Aorta (tissue), 5 donors: Measurements from ENCODE around the gene HNRNPL. TPM values are rescaled to one million over a fixed set of nuclear protein-coding genes. Genes with fewer than 3 reads are reported as not detected.
A peak's percentile ranks its signal among the peaks of the same experiment; 100 is the strongest.

Experiments
- ATAC-seq: fragments of 200-7000 bp; cut with Tn5 transposase; one replicate; pipeline ENCODE4 v1.9.1; 2022; ENCODE audit warnings: moderate library complexity; ENCODE audit not compliant: low FRiP score
- DNase-seq, 2 donors: peaks; one replicate each; pipeline ENCODE4 v3.0.0-alpha.2; 2020
- H3K27ac ChIP-seq, 2 donors: one replicate each; pipeline ENCODE4 v1.5.1; 2013; ENCODE audit warnings: low read length in 2 of 2, mild to moderate bottlenecking in 2 of 2, moderate library complexity in 2 of 2, control low read depth in 1 of 2, inconsistent platforms in 1 of 2, low read depth in 1 of 2
- H3K27me3 ChIP-seq, 2 donors: one replicate each; pipeline ENCODE4 v1.6.1; 2013; ENCODE audit warnings: control low read depth in 1 of 2, low read length in 1 of 2, mild to moderate bottlenecking in 1 of 2, moderate library complexity in 1 of 2; ENCODE audit not compliant: insufficient read depth in 2 of 2, control insufficient read depth in 1 of 2
- H3K36me3 ChIP-seq, 2 donors: one replicate each; pipeline ENCODE4 v1.6.1; 2013; ENCODE audit warnings: control low read depth in 1 of 2, low read length in 1 of 2, mild to moderate bottlenecking in 1 of 2; ENCODE audit not compliant: insufficient read depth in 2 of 2, control insufficient read depth in 1 of 2
- H3K4me1 ChIP-seq, 2 donors: one replicate each; pipeline ENCODE4 v1.6.1; 2013; ENCODE audit warnings: low read length in 2 of 2, control low read depth in 1 of 2, mild to moderate bottlenecking in 1 of 2, moderate library complexity in 1 of 2; ENCODE audit not compliant: insufficient read depth in 2 of 2, control insufficient read depth in 1 of 2
- H3K4me3 ChIP-seq, 2 donors: one replicate each; pipeline ENCODE4 v1.5.1; 2013; ENCODE audit warnings: low read length in 2 of 2, control low read depth in 1 of 2, mild to moderate bottlenecking in 1 of 2
- H3K9me3 ChIP-seq: one replicate; pipeline ENCODE4 v1.6.1; 2013; ENCODE audit warnings: mild to moderate bottlenecking, low read length; ENCODE audit not compliant: control insufficient read depth
- WGBS, 2 donors: extraction: QIAGEN DNeasy Blood & Tissue Kit; methylation state at CpG; one replicate each; pipeline ENCODE4 v1.1.7; 2013; 5-methylcytosine and 5-hydroxymethylcytosine counted together
- intact Hi-C, 2 donors: fragments of 100-400 bp; cut with DNase I; formaldehyde crosslinking; loops; one replicate each; pipeline versions ENCODE4 v1.14.2 to v1.15.0; 2022
- long read RNA-seq, 2 donors: library from polyadenylated mRNA; unstranded; transcript quantifications; one replicate each; pipeline ENCODE4 v2.0.0, GENCODE V29; 2020 to 2021
- polyA plus RNA-seq, 2 donors: library from polyadenylated mRNA; stranded (reverse); fragments of 200-250 nt; gene quantifications; one replicate each; pipeline ENCODE4 v1.2.3, GENCODE V29; 2013
- total RNA-seq, 2 donors: library from RNA; stranded (reverse); fragmentation: NEBNext Ultra II Directional; extraction: Animal tissue kit (Norgen Biotek cat#: 25700); gene quantifications; one replicate each; pipeline ENCODE4 v1.2.1, GENCODE V29; 2021
- donor health status: healthy with polysubstance abuse.
- donor health status: Bipolar disorder and iron deficiency.
- donor health status: DM: no; HTN: no; CAD: no.
- donor health status: DM: no; HTN: no; CAD: no.
- donor health status: DM: yes; HTN: yes; CAD: no.

Gene HNRNPL
- total RNA-seq, result 100 to 1,000 TPM; 220 TPM
- polyA plus RNA-seq, result 100 to 1,000 TPM in 1 of 2 donors, 10 to 100 TPM in 1; 83.3 to 150 TPM
- long read RNA-seq, donor 1, transcript HNRNPL-211 (6 exons, 1,127 nt), result major isoform, 8 of 39 reads
- long read RNA-seq, donor 1, transcript HNRNPL-210 (13 exons, 1,633 nt), result minor isoform, 5 of 39 reads
- long read RNA-seq, donor 1, partial matches to known transcripts, result 11 of 39 reads
- long read RNA-seq, donor 1, other reads (novel, unspliced or antisense), result 12 of 39 reads
- long read RNA-seq, donor 2, transcript HNRNPL-201 (13 exons, 2,471 nt), result major isoform, 75 of 140 reads
- long read RNA-seq, donor 2, transcript HNRNPL-206 (6 exons, 3,094 nt), result minor isoform, 9 of 140 reads
- long read RNA-seq, donor 2, partial matches to known transcripts, result 39 of 140 reads
- long read RNA-seq, donor 2, other reads (novel, unspliced or antisense), result 13 of 140 reads

GRCh38 chr19:38849860-38850435, at the start of gene HNRNPL:
HNRNPL (minus strand) TSS chr19:38849986; CDS start chr19:38849966, 20 bp downstream.
- H3K36me3 ChIP-seq, result peaks cover 0 to 7% of the 10 kb centered on the region in 2 donors
- peak; percentile 91 for ATAC-seq
- no peaks in the 10 kb centered on the region for H3K27me3 ChIP-seq
- no peaks in the 10 kb centered on the region for H3K4me1 ChIP-seq
- peak within 1 kb of the TSS; percentile 92 to 99 for H3K27ac ChIP-seq
- intact Hi-C loops, result loop anchor here in 1 of 2 donors (1.0 to 5.0 kb wide), 5 partner anchors 15 to 513 kb away; partner anchors contain the start of genes ACTN4, CATSPERG, EIF3K and MAP4K1
- H3K9me3 ChIP-seq, result no peaks in the 10 kb centered on the region
- 0% methylated on average over 34 to 50 of the region's 50 CpGs for WGBS, 2 donors
- peak within 1 kb of the TSS; percentile 78 to 97 for H3K4me3 ChIP-seq
- DNase-seq, result peak; percentile 99

GRCh38 chr19:38898788-38899446, 49.1 kb upstream of the HNRNPL start:
- Histone ChIP-seq H3K9me3 (no peaks in the 10 kb centered on the region), H3K27ac (peak overlapping the region in 1 of 2 donors; percentile 1), H3K36me3 (no peaks in the 10 kb centered on the region), H3K4me3 (peak overlapping the region; percentile 56 to 64), H3K4me1 (no peaks in the 10 kb centered on the region), H3K27me3 (no peaks in the 10 kb centered on the region)
- ATAC-seq, result peak; percentile 2
- WGBS, 2 donors, result 4 to 5% methylated on average over 24 to 25 of the region's 25 CpGs
- intact Hi-C loops, result no loop called here
- no peak for DNase-seq

GRCh38 chr19:38894968-38895367, 45.2 kb upstream of the HNRNPL start:
- H3K27me3 ChIP-seq, result no peaks in the 10 kb centered on the region
- ATAC-seq (no peak), DNase-seq (no peak)
- 81 to 84% methylated on average over 9 of the region's 9 CpGs for WGBS, 2 donors
- no peaks in the 10 kb centered on the region for H3K4me1 ChIP-seq
- H3K36me3 ChIP-seq, result peaks cover 0 to 2% of the 10 kb centered on the region in 2 donors
- no peaks in the 10 kb centered on the region for H3K9me3 ChIP-seq
- intact Hi-C loops, result no loop called here
- H3K27ac ChIP-seq, result no peak overlapping the region
- no peak overlapping the region for H3K4me3 ChIP-seq

- Histone ChIP-seq H3K27ac (no peak overlapping the region), H3K4me1 (no peaks in the 10 kb centered on the region), H3K4me3 (no peak overlapping the region), H3K9me3 (no peaks in the 10 kb centered on the region), H3K27me3 (no peaks in the 10 kb centered on the region), H3K36me3 (peaks cover 0 to 6% of the 10 kb centered on the region in 2 donors)
- no peak for ATAC-seq
- DNase-seq, result no peak
- 94 to 97% methylated on average over 14 of the region's 14 CpGs for WGBS, 2 donors
- intact Hi-C loops, result no loop called here
These were observed 43.6 kb upstream of the HNRNPL start for GRCh38 chr19:38893341-38893771.

- Histone ChIP-seq H3K4me3 (no peak overlapping the region), H3K36me3 (peaks cover 0 to 6% of the 10 kb centered on the region in 2 donors), H3K4me1 (no peaks in the 10 kb centered on the region), H3K27ac (no peak overlapping the region), H3K27me3 (no peaks in the 10 kb centered on the region), H3K9me3 (no peaks in the 10 kb centered on the region)
- intact Hi-C loops, result no loop called here
- WGBS, 2 donors, result 91 to 93% methylated on average over 5 of the region's 5 CpGs
- ATAC-seq (no peak), DNase-seq (no peak)
These were observed 43.1 kb upstream of the HNRNPL start for GRCh38 chr19:38892841-38893240.

- no peak overlapping the region for H3K4me3 ChIP-seq
- no peaks in the 10 kb centered on the region for H3K27me3 ChIP-seq
- intact Hi-C loops, result no loop called here
- no peaks in the 10 kb centered on the region for H3K9me3 ChIP-seq
- peaks cover 0 to 6% of the 10 kb centered on the region in 2 donors for H3K36me3 ChIP-seq
- DNase-seq (no peak), ATAC-seq (no peak)
- no peak overlapping the region for H3K27ac ChIP-seq
- H3K4me1 ChIP-seq, result no peaks in the 10 kb centered on the region
- WGBS, 2 donors, result 85% methylated on average over 6 of the region's 6 CpGs
These were observed 42.0 kb upstream of the HNRNPL start for GRCh38 chr19:38891771-38892170.

GRCh38 chr19:38890686-38891085, 40.9 kb upstream of the HNRNPL start:
- H3K27ac ChIP-seq, result no peak overlapping the region
- ATAC-seq, result no peak
- peaks cover 0 to 6% of the 10 kb centered on the region in 2 donors for H3K36me3 ChIP-seq

GRCh38 chr19:38889803-38890202, 40.0 kb upstream of the HNRNPL start:
- Histone ChIP-seq H3K4me3 (no peak overlapping the region), H3K4me1 (no peaks in the 10 kb centered on the region), H3K27ac (no peak overlapping the region), H3K36me3 (peaks cover 0 to 6% of the 10 kb centered on the region in 2 donors), H3K27me3 (no peaks in the 10 kb centered on the region), H3K9me3 (no peaks in the 10 kb centered on the region)
- no peak for ATAC-seq
- intact Hi-C loops, result loop anchor here in 1 of 2 donors (10.0 kb wide), 1 partner anchor 485 kb away; the partner anchor contains the start of gene FAM98C
- DNase-seq, result no peak
- 90 to 93% methylated on average over 8 of the region's 8 CpGs for WGBS, 2 donors

More at GRCh38 chr19:38890686-38891085, 40.9 kb upstream of the HNRNPL start:
- intact Hi-C loops, result no loop called here
- no peak overlapping the region for H3K4me3 ChIP-seq
- no peaks in the 10 kb centered on the region for H3K27me3 ChIP-seq
- H3K4me1 ChIP-seq, result no peaks in the 10 kb centered on the region
- no peaks in the 10 kb centered on the region for H3K9me3 ChIP-seq
- DNase-seq, result no peak
